ENCODE measurements around the gene PIGQ. TPM values are rescaled to one million over a fixed set of nuclear protein-coding genes. Genes with fewer than 3 reads are reported as not detected.
A peak's percentile ranks its signal among the peaks of the same experiment; 100 is the strongest.

The PIGQ gene
- total and polyA plus RNA-seq, 2 of the 13 experiments (the other 11 are each of a cell fraction or from before 2014, with no cell fraction given): 7.7 to 19.7 TPM

DNA sequence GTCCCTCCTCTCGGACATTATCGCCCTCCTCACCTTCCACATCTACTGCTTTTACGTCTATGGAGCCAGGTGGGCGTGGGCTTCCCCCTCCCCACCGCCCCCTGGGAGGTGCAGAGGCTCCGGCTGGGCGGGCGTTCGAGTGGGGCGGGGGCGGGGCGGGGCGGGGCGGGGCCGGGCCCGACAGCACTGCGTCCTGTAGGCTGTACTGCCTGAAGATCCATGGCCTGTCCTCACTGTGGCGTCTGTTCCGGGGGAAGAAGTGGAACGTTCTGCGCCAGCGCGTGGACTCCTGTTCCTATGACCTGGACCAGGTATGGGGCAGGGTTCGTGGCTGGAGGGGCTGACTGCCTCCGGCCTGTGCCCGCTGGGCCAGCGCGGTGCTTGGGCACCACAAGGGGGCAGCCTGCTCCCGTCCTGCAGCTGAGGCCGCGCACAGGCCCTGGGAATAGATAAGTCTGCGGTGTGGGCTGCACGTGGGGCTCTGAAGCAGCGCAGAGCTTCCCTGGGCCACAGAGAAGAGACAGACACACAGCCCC lies 9.2 kb downstream of the PIGQ start (continued):
- TF ChIP-seq ZNF777 (CRISPR knock-in tag; IDR thresholded peaks at IDR 0.05) (0 out of 2 replicates have a peak, but pooled peaks have one; percentile 40), ZBTB7B (CRISPR knock-in tag; IDR thresholded peaks at IDR 0.05) (peak; percentile 54), RAD21 (CRISPR knock-in tag; IDR thresholded peaks at IDR 0.05) (peak; percentile 96), ZSCAN30 (CRISPR knock-in tag; IDR thresholded peaks at IDR 0.05) (no peak), ZNF761 (CRISPR knock-in tag; conservative IDR thresholded peaks at IDR 0.05) (no peak), ZNF382 (CRISPR knock-in tag; IDR thresholded peaks at IDR 0.05; ENCODE audit: borderline replicate concordance) (no peak), ZNF292 (CRISPR knock-in tag; IDR thresholded peaks at IDR 0.05; ENCODE audit: borderline replicate concordance, low read depth) (no peak), ZBTB21 (CRISPR knock-in tag; IDR thresholded peaks at IDR 0.05) (no peak), HES4 (CRISPR knock-in tag; IDR thresholded peaks at IDR 0.05; ENCODE audit: borderline replicate concordance) (no peak), ERF (CRISPR knock-in tag; IDR thresholded peaks at IDR 0.05) (no peak), NR2C2 (CRISPR knock-in tag; IDR thresholded peaks at IDR 0.05; ENCODE audit: borderline replicate concordance) (no peak), ADNP (CRISPR knock-in tag; IDR thresholded peaks at IDR 0.05) (no peak), ZNF552 (CRISPR knock-in tag; IDR thresholded peaks at IDR 0.05; ENCODE audit: borderline replicate concordance) (0 out of 2 replicates have a peak, but pooled peaks have one; percentile 20), DNMT1 (CRISPR knock-in tag; IDR thresholded peaks at IDR 0.05) (no peak), KDM2A (CRISPR knock-in tag; IDR thresholded peaks at IDR 0.05; ENCODE audit: borderline replicate concordance, low read depth) (peak; percentile 84), REL (CRISPR knock-in tag; conservative IDR thresholded peaks at IDR 0.05) (no peak), MAZ (IDR thresholded peaks at IDR 0.05; ENCODE audit: borderline replicate concordance, low read depth, low read length) (no peak), MAZ (CRISPR knock-in tag; IDR thresholded peaks at IDR 0.05; ENCODE audit: low read depth) (0 out of 2 replicates have a peak, but pooled peaks have one; percentile 47), ZKSCAN5 (CRISPR knock-in tag; IDR thresholded peaks at IDR 0.05) (no peak), GABPA (IDR thresholded peaks at IDR 0.05; ENCODE audit: low read depth, low read length) (no peak), GABPA (CRISPR knock-in tag; IDR thresholded peaks at IDR 0.05; ENCODE audit: low read depth) (peak; percentile 20; the same call in 1 of the 2 replicates), KDM4B (CRISPR knock-in tag; IDR thresholded peaks at IDR 0.05) (no peak), ZSCAN12 (CRISPR knock-in tag; IDR thresholded peaks at IDR 0.05) (no peak)
- TF ChIP-seq, protein P1, sequence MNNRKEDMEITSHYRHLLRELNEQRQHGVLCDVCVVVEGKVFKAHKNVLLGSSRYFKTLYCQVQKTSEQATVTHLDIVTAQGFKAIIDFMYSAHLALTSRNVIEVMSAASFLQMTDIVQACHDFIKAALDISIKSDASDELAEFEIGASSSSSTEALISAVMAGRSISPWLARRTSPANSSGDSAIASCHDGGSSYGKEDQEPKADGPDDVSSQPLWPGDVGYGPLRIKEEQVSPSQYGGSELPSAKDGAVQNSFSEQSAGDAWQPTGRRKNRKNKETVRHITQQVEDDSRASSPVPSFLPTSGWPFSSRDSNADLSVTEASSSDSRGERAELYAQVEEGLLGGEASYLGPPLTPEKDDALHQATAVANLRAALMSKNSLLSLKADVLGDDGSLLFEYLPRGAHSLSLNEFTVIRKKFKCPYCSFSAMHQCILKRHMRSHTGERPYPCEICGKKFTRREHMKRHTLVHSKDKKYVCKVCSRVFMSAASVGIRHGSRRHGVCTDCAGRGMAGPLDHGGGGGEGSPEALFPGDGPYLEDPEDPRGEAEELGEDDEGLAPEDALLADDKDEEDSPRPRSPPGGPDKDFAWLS (CRISPR knock-in tag; IDR thresholded peaks at IDR 0.05; ENCODE audit: borderline replicate concordance): no peak
- TF ChIP-seq, protein P2, sequence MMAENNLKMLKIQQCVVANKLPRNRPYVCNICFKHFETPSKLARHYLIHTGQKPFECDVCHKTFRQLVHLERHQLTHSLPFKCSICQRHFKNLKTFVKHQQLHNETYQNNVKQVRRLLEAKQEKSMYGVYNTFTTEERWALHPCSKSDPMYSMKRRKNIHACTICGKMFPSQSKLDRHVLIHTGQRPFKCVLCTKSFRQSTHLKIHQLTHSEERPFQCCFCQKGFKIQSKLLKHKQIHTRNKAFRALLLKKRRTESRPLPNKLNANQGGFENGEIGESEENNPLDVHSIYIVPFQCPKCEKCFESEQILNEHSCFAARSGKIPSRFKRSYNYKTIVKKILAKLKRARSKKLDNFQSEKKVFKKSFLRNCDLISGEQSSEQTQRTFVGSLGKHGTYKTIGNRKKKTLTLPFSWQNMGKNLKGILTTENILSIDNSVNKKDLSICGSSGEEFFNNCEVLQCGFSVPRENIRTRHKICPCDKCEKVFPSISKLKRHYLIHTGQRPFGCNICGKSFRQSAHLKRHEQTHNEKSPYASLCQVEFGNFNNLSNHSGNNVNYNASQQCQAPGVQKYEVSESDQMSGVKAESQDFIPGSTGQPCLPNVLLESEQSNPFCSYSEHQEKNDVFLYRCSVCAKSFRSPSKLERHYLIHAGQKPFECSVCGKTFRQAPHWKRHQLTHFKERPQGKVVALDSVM (CRISPR knock-in tag; IDR thresholded peaks at IDR 0.05): no peak
- TF ChIP-seq, protein P3, sequence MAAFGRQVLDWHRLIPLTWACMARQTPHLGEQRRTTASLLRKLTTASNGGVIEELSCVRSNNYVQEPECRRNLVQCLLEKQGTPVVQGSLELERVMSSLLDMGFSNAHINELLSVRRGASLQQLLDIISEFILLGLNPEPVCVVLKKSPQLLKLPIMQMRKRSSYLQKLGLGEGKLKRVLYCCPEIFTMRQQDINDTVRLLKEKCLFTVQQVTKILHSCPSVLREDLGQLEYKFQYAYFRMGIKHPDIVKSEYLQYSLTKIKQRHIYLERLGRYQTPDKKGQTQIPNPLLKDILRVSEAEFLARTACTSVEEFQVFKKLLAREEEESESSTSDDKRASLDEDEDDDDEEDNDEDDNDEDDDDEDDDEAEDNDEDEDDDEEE (CRISPR knock-in tag; IDR thresholded peaks at IDR 0.05): 0 out of 2 replicates have a peak, but pooled peaks have one; percentile 45
- TF ChIP-seq, protein P4, sequence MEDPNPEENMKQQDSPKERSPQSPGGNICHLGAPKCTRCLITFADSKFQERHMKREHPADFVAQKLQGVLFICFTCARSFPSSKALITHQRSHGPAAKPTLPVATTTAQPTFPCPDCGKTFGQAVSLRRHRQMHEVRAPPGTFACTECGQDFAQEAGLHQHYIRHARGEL (CRISPR knock-in tag; IDR thresholded peaks at IDR 0.05): no peak

Measured in HepG2 (cell line).